ENCODE data around the gene OMG.

OMG gene

DNA sequence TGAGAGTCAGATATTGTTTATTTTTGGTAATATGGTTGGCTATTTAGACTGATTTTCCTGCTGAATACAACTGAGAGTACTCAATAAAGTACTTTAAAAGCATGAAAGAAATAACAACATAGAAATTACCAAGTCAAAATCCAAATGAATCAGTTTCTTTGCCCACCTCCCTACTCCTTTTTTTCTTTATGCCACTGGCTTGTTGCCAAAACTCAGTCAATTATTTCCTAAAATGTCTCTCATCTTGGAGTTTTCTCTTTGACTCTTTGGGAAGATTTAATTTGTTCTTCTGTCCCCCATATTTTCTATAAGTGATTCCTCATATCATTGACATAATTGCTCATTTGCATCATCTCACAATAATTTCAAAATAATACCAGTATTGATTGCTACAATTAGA, 2.6 kb upstream of the OMG start:
- no peaks in the 10 kb centered on the region for H3K4me1 ChIP-seq (ENCODE audit: control insufficient read depth, low read depth, low read length)
- H3K56ac ChIP-seq (ENCODE audit: low read length): no peak overlapping the region
- no peak overlapping the region for H2AK5ac ChIP-seq (ENCODE audit: low read length)
- no peak for DNase-seq
- H3K4ac ChIP-seq (ENCODE audit: low read depth, low read length): no peak overlapping the region
- H3K27ac ChIP-seq (ENCODE audit: low read depth, low read length): no peak overlapping the region
- no peak overlapping the region for H3K4me2 ChIP-seq (ENCODE audit: low read length)
- no peak overlapping the region for H3K23ac ChIP-seq (ENCODE audit: low read length)
- no peak overlapping the region for H3K4me3 ChIP-seq (ENCODE audit: low read length)
- H3K79me2 ChIP-seq (ENCODE audit: control insufficient read depth, insufficient read depth, low read length): no peaks in the 10 kb centered on the region
- H2BK5ac ChIP-seq (ENCODE audit: low read length): no peak overlapping the region
- H3K36me3 ChIP-seq (ENCODE audit: control insufficient read depth, insufficient read depth, low read length): no peaks in the 10 kb centered on the region
- H4K5ac ChIP-seq (ENCODE audit: low read length): no peak overlapping the region
- H4K8ac ChIP-seq (ENCODE audit: low read depth, low read length): no peak overlapping the region
- no peak overlapping the region for H3K18ac ChIP-seq (ENCODE audit: low read length)
- H2BK15ac ChIP-seq (replicated peaks; ENCODE audit: low read depth): no peak overlapping the region
- H3K79me1 ChIP-seq (ENCODE audit: low read length): no peaks in the 10 kb centered on the region
- no peak overlapping the region for H2BK120ac ChIP-seq (ENCODE audit: low read depth, low read length)
- no peaks in the 10 kb centered on the region for H3K27me3 ChIP-seq (ENCODE audit: insufficient read depth, low read length, poor library complexity)
- H3K9ac ChIP-seq (ENCODE audit: low read length): no peak overlapping the region

DNA sequence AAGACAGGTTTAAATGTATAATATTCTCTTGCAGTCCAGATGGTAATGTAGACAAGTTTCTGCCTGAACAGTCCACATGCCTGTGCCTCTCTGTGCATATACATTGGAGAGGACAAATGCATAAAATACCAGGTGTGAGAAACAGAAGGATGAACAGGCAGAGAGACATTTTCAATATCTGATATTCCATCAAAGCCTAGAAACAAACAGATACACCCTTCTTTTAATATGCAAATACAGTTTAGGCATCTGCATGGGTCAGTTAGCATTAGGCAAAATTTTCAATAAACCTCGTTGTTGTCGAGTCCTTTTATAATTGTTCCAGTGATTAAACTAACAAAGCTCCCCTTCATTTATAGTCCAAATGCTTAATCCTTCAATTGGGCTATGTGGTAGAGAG, 897 bp downstream of the OMG start:
- Histone ChIP-seq H3K9ac (ENCODE audit: low read length) (no peak overlapping the region), H3K36me3 (ENCODE audit: control insufficient read depth, insufficient read depth, low read length) (no peaks in the 10 kb centered on the region), H4K8ac (ENCODE audit: low read depth, low read length) (no peak overlapping the region), H2BK5ac (ENCODE audit: low read length) (no peak overlapping the region), H3K4me1 (ENCODE audit: control insufficient read depth, low read depth, low read length) (no peaks in the 10 kb centered on the region), H3K18ac (ENCODE audit: low read length) (no peak overlapping the region), H3K4me2 (ENCODE audit: low read length) (no peak overlapping the region), H3K23ac (ENCODE audit: low read length) (no peak overlapping the region), H3K79me2 (ENCODE audit: control insufficient read depth, insufficient read depth, low read length) (no peaks in the 10 kb centered on the region), H2BK120ac (ENCODE audit: low read depth, low read length) (no peak overlapping the region), H2BK15ac (replicated peaks; ENCODE audit: low read depth) (no peak overlapping the region), H3K56ac (ENCODE audit: low read length) (no peak overlapping the region), H4K5ac (ENCODE audit: low read length) (no peak overlapping the region), H3K27me3 (ENCODE audit: insufficient read depth, low read length, poor library complexity) (no peaks in the 10 kb centered on the region), H3K4ac (ENCODE audit: low read depth, low read length) (no peak overlapping the region), H3K27ac (ENCODE audit: low read depth, low read length) (no peak overlapping the region), H3K79me1 (ENCODE audit: low read length) (no peaks in the 10 kb centered on the region), H2AK5ac (ENCODE audit: low read length) (no peak overlapping the region), H3K4me3 (ENCODE audit: low read length) (no peak overlapping the region)
- DNase-seq: no peak
- no CpG with 5 or more reads among the region's 2 CpGs for WGBS (ENCODE audit: extremely low coverage, insufficient coverage, low lambda C conversion rate)

DNA sequence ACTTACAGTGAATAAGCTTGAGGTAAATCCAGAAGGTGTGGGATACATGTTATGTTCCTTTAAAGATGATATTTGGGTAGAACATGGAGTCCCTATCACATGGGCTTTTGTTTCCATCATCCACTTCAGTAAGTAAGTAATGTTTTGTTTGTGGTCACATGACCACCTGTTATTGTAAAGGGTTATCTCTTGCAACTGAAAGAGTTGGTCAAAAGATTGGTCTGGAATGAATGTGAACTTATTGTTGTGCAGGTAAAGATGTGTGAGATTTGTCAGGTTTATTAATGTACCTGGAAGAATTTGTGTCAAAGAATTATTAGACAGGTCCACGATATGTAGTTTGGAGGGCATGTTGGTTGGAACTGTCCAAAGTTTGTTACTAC, 1.6 kb downstream of the OMG start:
- H3K18ac ChIP-seq (ENCODE audit: low read length): no peak overlapping the region
- H3K4me2 ChIP-seq (ENCODE audit: low read length): no peak overlapping the region
- no peak overlapping the region for H2BK15ac ChIP-seq (replicated peaks; ENCODE audit: low read depth)
- DNase-seq: no peak
- H3K4me1 ChIP-seq (ENCODE audit: control insufficient read depth, low read depth, low read length): no peaks in the 10 kb centered on the region
- H3K4ac ChIP-seq (ENCODE audit: low read depth, low read length): no peak overlapping the region
- H2BK5ac ChIP-seq (ENCODE audit: low read length): no peak overlapping the region
- no peak overlapping the region for H3K9ac ChIP-seq (ENCODE audit: low read length)
- H2AK5ac ChIP-seq (ENCODE audit: low read length): no peak overlapping the region
- H3K36me3 ChIP-seq (ENCODE audit: control insufficient read depth, insufficient read depth, low read length): no peaks in the 10 kb centered on the region
- WGBS (ENCODE audit: extremely low coverage, insufficient coverage, low lambda C conversion rate): no CpG with 5 or more reads among the region's 1 CpG
- H3K4me3 ChIP-seq (ENCODE audit: low read length): no peak overlapping the region
- no peak overlapping the region for H4K8ac ChIP-seq (ENCODE audit: low read depth, low read length)
- no peaks in the 10 kb centered on the region for H3K79me1 ChIP-seq (ENCODE audit: low read length)
- H3K56ac ChIP-seq (ENCODE audit: low read length): no peak overlapping the region
- no peak overlapping the region for H3K23ac ChIP-seq (ENCODE audit: low read length)
- H3K27ac ChIP-seq (ENCODE audit: low read depth, low read length): no peak overlapping the region
- H4K5ac ChIP-seq (ENCODE audit: low read length): no peak overlapping the region
- H3K27me3 ChIP-seq (ENCODE audit: insufficient read depth, low read length, poor library complexity): no peaks in the 10 kb centered on the region
- no peak overlapping the region for H2BK120ac ChIP-seq (ENCODE audit: low read depth, low read length)
- H3K79me2 ChIP-seq (ENCODE audit: control insufficient read depth, insufficient read depth, low read length): no peaks in the 10 kb centered on the region

DNA sequence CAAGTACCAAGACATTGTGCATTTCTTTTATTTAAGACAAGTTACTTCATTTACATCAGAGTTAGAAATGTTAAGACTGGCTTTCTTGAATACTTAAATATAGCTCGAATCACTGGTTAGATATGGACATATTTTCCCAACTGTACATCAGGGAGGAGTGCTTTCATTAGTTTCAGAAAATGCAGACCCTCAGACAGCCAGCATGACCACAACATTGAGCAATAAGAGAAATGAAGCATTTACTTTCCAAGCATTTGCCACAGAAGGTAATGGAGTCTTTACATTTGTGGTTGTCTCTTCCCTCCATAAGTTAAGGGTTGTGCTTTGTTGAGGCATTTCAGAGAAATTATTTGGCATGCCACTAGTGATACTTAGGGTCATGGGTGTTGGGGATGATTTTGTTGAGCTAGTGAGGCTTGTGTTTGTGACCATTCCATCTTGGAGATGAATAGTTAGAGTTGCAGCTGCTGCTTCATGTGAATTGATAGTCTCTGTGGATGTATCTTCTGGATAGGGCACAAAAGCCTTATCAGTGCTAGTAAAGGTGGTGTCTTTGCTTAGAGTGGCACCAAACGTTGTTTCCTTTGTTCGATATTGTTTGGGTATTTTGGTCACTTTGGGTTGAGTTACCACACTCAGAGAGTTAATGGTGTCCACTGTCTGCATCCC, 2.1 kb downstream of the OMG start:
- Histone ChIP-seq H3K4me3 (ENCODE audit: low read length) (no peak overlapping the region), H3K79me2 (ENCODE audit: control insufficient read depth, insufficient read depth, low read length) (no peaks in the 10 kb centered on the region), H3K27ac (ENCODE audit: low read depth, low read length) (no peak overlapping the region), H3K79me1 (ENCODE audit: low read length) (no peaks in the 10 kb centered on the region), H2BK120ac (ENCODE audit: low read depth, low read length) (no peak overlapping the region), H3K4me2 (ENCODE audit: low read length) (no peak overlapping the region), H3K36me3 (ENCODE audit: control insufficient read depth, insufficient read depth, low read length) (no peaks in the 10 kb centered on the region), H3K9ac (ENCODE audit: low read length) (no peak overlapping the region), H3K18ac (ENCODE audit: low read length) (no peak overlapping the region), H3K4ac (ENCODE audit: low read depth, low read length) (no peak overlapping the region), H2BK5ac (ENCODE audit: low read length) (no peak overlapping the region), H2AK5ac (ENCODE audit: low read length) (no peak overlapping the region), H3K27me3 (ENCODE audit: insufficient read depth, low read length, poor library complexity) (no peaks in the 10 kb centered on the region), H3K4me1 (ENCODE audit: control insufficient read depth, low read depth, low read length) (no peaks in the 10 kb centered on the region), H4K5ac (ENCODE audit: low read length) (no peak overlapping the region), H4K8ac (ENCODE audit: low read depth, low read length) (no peak overlapping the region), H2BK15ac (replicated peaks; ENCODE audit: low read depth) (no peak overlapping the region), H3K56ac (ENCODE audit: low read length) (no peak overlapping the region), H3K23ac (ENCODE audit: low read length) (no peak overlapping the region)
- no peak for DNase-seq
- WGBS (ENCODE audit: extremely low coverage, insufficient coverage, low lambda C conversion rate): no CpG with 5 or more reads among the region's 3 CpGs

DNA sequence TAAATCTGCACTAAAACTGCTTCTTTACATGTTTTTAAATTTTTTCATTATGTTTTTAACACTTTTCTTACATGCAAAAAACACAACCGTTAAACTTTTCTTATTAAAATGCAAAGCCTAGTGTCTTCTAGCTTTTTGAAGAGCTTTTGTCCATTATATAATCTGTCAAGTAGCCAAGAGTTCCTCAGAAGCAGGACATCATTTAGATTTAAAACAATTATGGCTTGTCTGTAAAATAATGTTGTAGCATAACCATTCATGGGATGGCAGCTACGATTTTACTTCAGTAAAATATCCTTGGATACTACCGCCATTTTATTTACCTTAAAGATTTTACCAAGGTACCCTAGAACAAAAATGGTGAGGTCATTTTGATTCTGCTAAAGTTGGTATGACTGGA, 2.8 kb downstream of the OMG start:
- Histone ChIP-seq H3K36me3 (ENCODE audit: control insufficient read depth, insufficient read depth, low read length) (no peaks in the 10 kb centered on the region), H2BK120ac (ENCODE audit: low read depth, low read length) (no peak overlapping the region), H3K79me2 (ENCODE audit: control insufficient read depth, insufficient read depth, low read length) (no peaks in the 10 kb centered on the region), H4K8ac (ENCODE audit: low read depth, low read length) (no peak overlapping the region), H2BK15ac (replicated peaks; ENCODE audit: low read depth) (no peak overlapping the region), H3K4me2 (ENCODE audit: low read length) (no peak overlapping the region), H3K18ac (ENCODE audit: low read length) (no peak overlapping the region), H3K4ac (ENCODE audit: low read depth, low read length) (no peak overlapping the region), H2AK5ac (ENCODE audit: low read length) (no peak overlapping the region), H3K23ac (ENCODE audit: low read length) (no peak overlapping the region), H3K9ac (ENCODE audit: low read length) (no peak overlapping the region), H4K5ac (ENCODE audit: low read length) (no peak overlapping the region), H3K79me1 (ENCODE audit: low read length) (no peaks in the 10 kb centered on the region), H3K56ac (ENCODE audit: low read length) (no peak overlapping the region), H3K27me3 (ENCODE audit: insufficient read depth, low read length, poor library complexity) (no peaks in the 10 kb centered on the region), H3K27ac (ENCODE audit: low read depth, low read length) (no peak overlapping the region), H2BK5ac (ENCODE audit: low read length) (no peak overlapping the region), H3K4me3 (ENCODE audit: low read length) (no peak overlapping the region), H3K4me1 (ENCODE audit: control insufficient read depth, low read depth, low read length) (no peaks in the 10 kb centered on the region)
- DNase-seq: no peak
- WGBS (ENCODE audit: extremely low coverage, insufficient coverage, low lambda C conversion rate): no CpG with 5 or more reads among the region's 3 CpGs

DNA sequence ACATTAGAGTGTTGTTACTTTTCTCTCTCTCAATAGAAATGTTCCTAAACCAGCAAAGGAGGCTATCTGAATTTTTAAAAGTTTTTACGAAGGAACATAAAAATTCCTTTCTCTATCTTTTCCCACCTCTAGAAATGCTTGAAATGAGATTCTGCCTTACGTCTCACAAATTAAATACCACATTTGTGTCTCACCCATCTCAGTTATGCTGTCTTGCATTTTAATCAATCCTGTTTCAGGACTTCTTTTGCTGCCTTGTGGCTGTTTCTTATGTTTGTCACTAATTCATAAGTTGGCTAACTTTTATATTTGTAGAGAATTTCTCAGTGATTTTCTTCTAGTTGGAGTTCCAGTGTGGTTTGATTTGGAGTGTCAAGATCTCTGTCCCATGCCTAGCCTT, 3.5 kb downstream of the OMG start:
- Histone ChIP-seq H3K4me3 (ENCODE audit: low read length) (no peak overlapping the region), H3K4ac (ENCODE audit: low read depth, low read length) (no peak overlapping the region), H2BK120ac (ENCODE audit: low read depth, low read length) (no peak overlapping the region), H3K27ac (ENCODE audit: low read depth, low read length) (no peak overlapping the region), H3K79me1 (ENCODE audit: low read length) (no peaks in the 10 kb centered on the region), H3K56ac (ENCODE audit: low read length) (no peak overlapping the region), H3K9ac (ENCODE audit: low read length) (no peak overlapping the region), H3K36me3 (ENCODE audit: control insufficient read depth, insufficient read depth, low read length) (no peaks in the 10 kb centered on the region), H3K27me3 (ENCODE audit: insufficient read depth, low read length, poor library complexity) (no peaks in the 10 kb centered on the region), H3K4me1 (ENCODE audit: control insufficient read depth, low read depth, low read length) (no peaks in the 10 kb centered on the region), H2AK5ac (ENCODE audit: low read length) (no peak overlapping the region), H3K18ac (ENCODE audit: low read length) (no peak overlapping the region), H4K5ac (ENCODE audit: low read length) (no peak overlapping the region), H3K79me2 (ENCODE audit: control insufficient read depth, insufficient read depth, low read length) (no peaks in the 10 kb centered on the region), H3K23ac (ENCODE audit: low read length) (no peak overlapping the region), H2BK15ac (replicated peaks; ENCODE audit: low read depth) (no peak overlapping the region), H4K8ac (ENCODE audit: low read depth, low read length) (no peak overlapping the region), H2BK5ac (ENCODE audit: low read length) (no peak overlapping the region), H3K4me2 (ENCODE audit: low read length) (no peak overlapping the region)
- no CpG with 5 or more reads among the region's 2 CpGs for WGBS (ENCODE audit: extremely low coverage, insufficient coverage, low lambda C conversion rate)
- DNase-seq: no peak
